ENCODE measurements around the gene SLC2A11.
A peak's percentile ranks its signal among the peaks of the same experiment; 100 is the strongest.
"Not testable (repeated sequence)": the region's sequence is repeated elsewhere in the genome, so short reads cannot be mapped to it uniquely, and the experiment has no call there.

SLC2A11 gene

GRCh38 chr22:23891726-23892125 is 34.1 kb downstream of the SLC2A11 start:
- DNase-seq (ENCODE audit: low read depth, low spot score) = no peak

GRCh38 chr22:23892130-23892529 is 34.5 kb downstream of the SLC2A11 start:
- no peak for DNase-seq (ENCODE audit: low read depth, low spot score)

- no peak for DNase-seq (ENCODE audit: low read depth, low spot score)
Measured at GRCh38 chr22:23892706-23893105, 35.0 kb downstream of the SLC2A11 start.

- DNase-seq (ENCODE audit: low read depth, low spot score) = no peak
Measured at GRCh38 chr22:23893121-23893944, 35.7 kb downstream of the SLC2A11 start.

- DNase-seq (ENCODE audit: low read depth, low spot score) = peak; percentile 93
Measured at GRCh38 chr22:23893945-23894709, 36.5 kb downstream of the SLC2A11 start, which contains the start of gene MIF. TSS of gene MIF (plus strand) at chr22:23894383. CDS start at chr22:23894475, 92 bp downstream.

GRCh38 chr22:23894710-23895598 is 37.3 kb downstream of the SLC2A11 start:
- peak; percentile 42 for DNase-seq (ENCODE audit: low read depth, low spot score)

GRCh38 chr22:23895599-23896144 is 38.0 kb downstream of the SLC2A11 start:
- no peak for DNase-seq (ENCODE audit: low read depth, low spot score)

- DNase-seq (ENCODE audit: low read depth, low spot score) = no peak
Measured at GRCh38 chr22:23896166-23896522, 38.5 kb downstream of the SLC2A11 start.

- DNase-seq (ENCODE audit: low read depth, low spot score) = no peak
Measured at GRCh38 chr22:23896523-23897186, 39.0 kb downstream of the SLC2A11 start.

GRCh38 chr22:23897320-23897719 is 39.6 kb downstream of the SLC2A11 start:
- DNase-seq (ENCODE audit: low read depth, low spot score) = no peak

- no peak for DNase-seq (ENCODE audit: low read depth, low spot score)
Measured at GRCh38 chr22:23898006-23898974, 40.6 kb downstream of the SLC2A11 start.

GRCh38 chr22:23899042-23899745 is 41.5 kb downstream of the SLC2A11 start:
- DNase-seq (ENCODE audit: low read depth, low spot score) = no peak

GRCh38 chr22:23900227-23900626 is 42.6 kb downstream of the SLC2A11 start:
- not testable (repeated sequence) for DNase-seq (ENCODE audit: low read depth, low spot score)

GRCh38 chr22:23901600-23901999 is 43.9 kb downstream of the SLC2A11 start:
- DNase-seq (ENCODE audit: low read depth, low spot score) = no peak

- no peak for DNase-seq (ENCODE audit: low read depth, low spot score)
Measured at GRCh38 chr22:23903328-23903971, 45.8 kb downstream of the SLC2A11 start.

- no peak for DNase-seq (ENCODE audit: low read depth, low spot score)
Measured at GRCh38 chr22:23904573-23905254, 47.0 kb downstream of the SLC2A11 start.

GRCh38 chr22:23906641-23907040 is 49.0 kb downstream of the SLC2A11 start:
- DNase-seq (ENCODE audit: low read depth, low spot score) = no peak

GRCh38 chr22:23907423-23907822 is 49.7 kb downstream of the SLC2A11 start:
- DNase-seq (ENCODE audit: low read depth, low spot score) = not testable (repeated sequence)

Data from activated naive CD8-positive, alpha-beta T cell treated with anti-CD3 and anti-CD28 coated beads, Interleukin-2, amount 50 U/mL, for 16 hours (primary cell).